HUES48 (cell line): ENCODE results near the gene HERC6.
"Not testable (repeated sequence)": the region's sequence is repeated elsewhere in the genome, so short reads cannot be mapped to it uniquely, and the experiment has no call there.

Experiments used
- H3K27ac ChIP-seq: one replicate; pipeline ENCODE4 v1.7.0; 2013; ENCODE audit warnings: low read depth, low read length, inconsistent platforms
- H3K27me3 ChIP-seq: 2 replicates; pipeline ENCODE4 v1.6.1; 2013; ENCODE audit warnings: mild to moderate bottlenecking, low read length; ENCODE audit not compliant: control insufficient read depth, insufficient read depth
- H3K36me3 ChIP-seq: 2 replicates; pipeline ENCODE4 v1.6.1; 2013; ENCODE audit warnings: low read length; ENCODE audit not compliant: control insufficient read depth, insufficient read depth
- H3K4me1 ChIP-seq: 2 replicates; pipeline ENCODE4 v1.6.1; 2013; ENCODE audit warnings: mild to moderate bottlenecking, low read length; ENCODE audit not compliant: control insufficient read depth, insufficient read depth
- H3K4me3 ChIP-seq: 2 replicates; pipeline ENCODE4 v1.5.1; 2013; ENCODE audit warnings: mild to moderate bottlenecking, low read depth, low read length
- H3K9ac ChIP-seq: 2 replicates; pipeline ENCODE4 v1.6.1; 2013; ENCODE audit warnings: mild to moderate bottlenecking, low read depth, low read length, moderate library complexity
- H3K9me3 ChIP-seq: 2 replicates; pipeline ENCODE4 v1.6.1; 2013; ENCODE audit warnings: low read length; ENCODE audit not compliant: control insufficient read depth, insufficient read depth

HERC6 gene

DNA sequence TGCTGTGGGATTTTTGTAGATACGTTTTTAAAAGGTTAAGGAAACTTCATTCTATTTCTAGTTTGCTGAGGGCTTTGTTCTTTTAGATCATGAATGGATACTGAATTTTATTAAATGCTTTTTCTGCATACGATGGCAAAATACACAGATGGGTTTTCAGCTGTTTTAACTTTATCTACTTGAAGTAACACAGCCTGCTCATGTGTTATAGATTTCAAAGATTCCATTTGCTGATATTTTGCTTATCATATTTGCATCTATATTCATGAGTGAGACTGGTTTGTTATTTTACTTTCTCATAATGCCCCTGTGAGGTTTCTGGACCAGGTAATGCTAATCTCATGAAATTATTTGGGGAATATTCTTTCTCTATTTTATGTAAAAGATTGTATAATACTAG, 43.8 kb downstream of the HERC6 start:
- Histone ChIP-seq H3K4me3 (no peak overlapping the region), H3K27ac (no peak overlapping the region), H3K9ac (no peak overlapping the region), H3K4me1 (no peaks in the 10 kb centered on the region), H3K27me3 (no peaks in the 10 kb centered on the region), H3K9me3 (no peaks in the 10 kb centered on the region), H3K36me3 (no peaks in the 10 kb centered on the region)

DNA sequence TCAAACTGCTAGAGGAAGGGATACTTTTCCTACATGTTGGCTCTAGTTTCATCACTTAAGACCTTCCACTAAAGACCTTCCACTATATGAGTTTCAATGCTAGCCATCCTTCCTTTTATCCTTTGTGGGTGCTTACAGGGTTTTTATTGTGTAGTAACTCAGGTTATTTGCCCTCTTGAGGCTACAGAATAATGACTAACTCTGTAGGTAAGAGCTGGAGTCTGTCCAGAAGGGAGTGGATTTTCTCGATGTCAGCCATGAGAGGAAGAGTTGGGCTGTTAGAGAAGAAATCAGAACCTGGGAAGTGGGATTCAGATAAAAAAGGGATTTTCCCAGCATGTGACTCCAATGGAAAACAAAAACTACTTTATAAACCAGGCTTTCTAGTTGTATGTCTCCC, 50.7 kb downstream of the HERC6 start:
- Histone ChIP-seq H3K27me3 (no peaks in the 10 kb centered on the region), H3K36me3 (no peaks in the 10 kb centered on the region), H3K9ac (no peak overlapping the region), H3K9me3 (no peaks in the 10 kb centered on the region), H3K4me1 (no peaks in the 10 kb centered on the region), H3K4me3 (no peak overlapping the region), H3K27ac (no peak overlapping the region)

DNA sequence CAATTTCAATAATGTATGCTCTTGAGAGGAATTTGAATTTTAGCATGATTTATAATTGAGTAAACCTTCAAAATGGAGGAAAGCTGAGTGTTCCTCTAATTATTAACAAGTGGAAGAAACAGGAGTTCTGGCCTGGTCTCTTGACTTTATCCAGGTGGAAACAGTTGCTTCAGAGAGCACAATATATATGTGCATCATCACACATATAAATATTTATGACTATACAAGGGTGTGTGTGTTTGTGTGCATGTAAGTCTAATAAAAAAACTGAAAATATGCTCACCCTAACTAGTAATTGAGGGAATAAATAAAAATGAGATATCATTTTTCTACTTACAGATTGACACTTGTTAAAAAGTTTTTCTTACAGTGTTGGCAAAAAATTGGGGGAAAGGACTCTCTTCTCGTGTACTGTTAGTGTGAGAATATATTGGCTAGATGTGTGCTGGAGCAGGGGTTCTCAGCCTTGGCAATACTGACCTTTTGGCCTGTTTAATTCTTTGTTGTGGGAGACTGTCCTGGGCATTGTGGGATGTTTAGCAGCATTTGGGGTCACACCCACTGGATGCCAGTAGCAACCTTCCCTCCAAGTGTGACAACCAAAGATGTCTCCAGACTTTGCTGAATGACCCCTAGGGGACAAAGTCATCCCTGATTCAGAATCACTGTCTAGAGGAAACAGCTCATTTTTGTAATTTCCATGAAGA, 57.5 kb downstream of the HERC6 start:
- Histone ChIP-seq H3K27ac (no peak overlapping the region), H3K4me1 (peaks cover 11% of the 10 kb centered on the region), H3K9me3 (no peaks in the 10 kb centered on the region), H3K9ac (no peak overlapping the region), H3K4me3 (no peak overlapping the region), H3K36me3 (no peaks in the 10 kb centered on the region), H3K27me3 (no peaks in the 10 kb centered on the region)

DNA sequence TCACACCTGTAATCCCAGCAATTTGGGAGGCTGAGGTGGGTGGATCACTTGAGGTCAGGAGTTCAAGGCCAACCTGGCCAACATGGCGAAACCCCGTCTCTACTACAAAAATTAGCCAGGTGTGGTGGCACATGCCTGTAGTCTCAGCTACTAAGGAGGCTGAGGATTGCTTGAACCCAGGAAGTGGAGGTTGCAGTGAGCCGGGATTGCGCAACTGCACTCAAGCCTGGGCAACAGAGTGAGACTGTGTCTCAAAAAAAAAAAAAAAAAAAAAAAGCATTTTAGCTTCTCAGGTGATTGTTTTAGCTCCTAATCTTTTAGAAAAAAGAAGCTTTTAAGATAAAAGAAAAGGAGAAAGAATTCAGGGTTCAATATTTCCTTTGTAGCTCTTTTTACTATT, 59.2 kb downstream of the HERC6 start:
- not testable (repeated sequence) for H3K9ac ChIP-seq, H3K4me3 ChIP-seq, H3K27me3 ChIP-seq, H3K9me3 ChIP-seq, H3K27ac ChIP-seq, H3K36me3 ChIP-seq
- H3K4me1 ChIP-seq = peaks cover 11% of the 10 kb centered on the region

DNA sequence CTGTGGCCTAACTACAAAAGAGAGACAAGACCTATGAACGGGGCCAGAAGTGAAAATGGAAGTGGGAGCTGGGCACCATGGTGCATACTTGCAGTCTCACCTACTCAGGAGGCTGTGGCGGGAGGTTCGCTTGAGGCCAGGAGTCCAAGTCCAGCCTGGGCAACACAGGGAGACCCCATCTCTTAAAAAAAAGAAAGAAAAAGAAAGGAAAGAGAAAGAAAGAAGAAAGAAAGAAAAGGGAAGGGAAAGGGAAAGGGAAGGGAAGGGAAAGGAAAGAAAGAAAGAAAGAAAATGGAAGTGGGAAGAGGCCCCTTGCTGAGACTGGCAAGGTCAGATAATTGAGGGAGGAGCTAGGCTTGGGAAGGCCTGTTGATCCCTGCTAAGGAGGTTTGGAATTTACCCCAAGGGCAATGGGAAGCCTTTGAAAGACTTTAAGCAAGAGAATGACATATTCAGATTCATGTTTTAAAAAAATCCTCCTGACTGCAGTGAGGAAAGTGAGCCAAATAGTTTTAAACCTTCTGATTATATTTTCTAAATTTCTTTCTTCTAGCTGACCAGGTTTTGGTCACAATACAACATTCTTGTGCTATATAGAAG, 60.6 kb downstream of the HERC6 start:
- H3K4me3 ChIP-seq = no peak overlapping the region
- peaks cover 7% of the 10 kb centered on the region; the same call in 1 of the 2 replicates for H3K36me3 ChIP-seq
- H3K4me1 ChIP-seq = peaks cover 21% of the 10 kb centered on the region
- H3K9me3 ChIP-seq = peaks cover 6% of the 10 kb centered on the region; the same call in 1 of the 2 replicates
- no peaks in the 10 kb centered on the region for H3K27me3 ChIP-seq
- H3K27ac ChIP-seq = peak overlapping the region; percentile 67
- no peak overlapping the region for H3K9ac ChIP-seq

DNA sequence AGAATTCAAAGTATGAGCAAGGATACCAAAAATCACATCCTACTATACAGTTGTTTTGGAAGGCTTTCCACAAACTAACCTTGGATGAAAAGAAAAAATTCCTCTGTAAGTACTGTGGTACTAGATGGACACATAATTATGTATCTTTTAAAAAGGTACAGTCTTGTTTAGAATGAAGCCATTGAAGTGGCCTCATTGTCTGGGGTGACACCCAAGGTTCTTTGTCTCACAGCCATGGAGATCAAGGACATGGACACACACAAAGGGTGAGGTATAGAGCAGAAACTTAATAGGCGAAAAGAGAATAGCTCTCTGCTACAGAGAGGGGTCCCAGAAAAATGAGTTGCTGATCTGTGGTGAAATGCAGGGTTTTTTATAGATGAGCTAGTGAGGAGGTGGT, 61.5 kb downstream of the HERC6 start:
- peaks cover 7% of the 10 kb centered on the region; the same call in 1 of the 2 replicates for H3K36me3 ChIP-seq
- peak overlapping the region; percentile 67 for H3K27ac ChIP-seq
- H3K4me3 ChIP-seq = no peak overlapping the region

DNA sequence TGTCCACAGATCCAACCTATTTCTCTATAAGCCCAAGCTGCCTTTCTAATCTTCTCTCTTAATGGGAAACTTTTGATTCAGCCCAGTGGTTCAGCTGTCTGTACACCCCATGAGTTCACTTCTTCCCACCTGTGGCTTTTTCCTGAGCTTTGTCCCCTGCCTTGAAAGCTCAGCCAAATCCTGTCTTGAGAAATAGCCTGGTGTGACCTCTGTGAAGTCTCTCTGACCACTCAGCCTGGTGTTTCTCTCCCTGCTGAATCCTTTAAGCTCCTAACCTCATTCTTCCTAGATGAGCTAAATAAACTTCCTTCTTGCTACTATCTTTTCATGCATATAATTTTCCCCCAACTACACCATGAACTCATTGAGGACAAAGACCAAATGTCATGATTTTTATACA, 63.0 kb downstream of the HERC6 start:
- H3K27ac ChIP-seq = no peak overlapping the region

More for the DNA sequence above, 61.5 kb downstream of the HERC6 start:
- Histone ChIP-seq H3K9me3 (peaks cover 6% of the 10 kb centered on the region; the same call in 1 of the 2 replicates), H3K4me1 (peaks cover 21% of the 10 kb centered on the region), H3K9ac (no peak overlapping the region), H3K27me3 (no peaks in the 10 kb centered on the region)

DNA sequence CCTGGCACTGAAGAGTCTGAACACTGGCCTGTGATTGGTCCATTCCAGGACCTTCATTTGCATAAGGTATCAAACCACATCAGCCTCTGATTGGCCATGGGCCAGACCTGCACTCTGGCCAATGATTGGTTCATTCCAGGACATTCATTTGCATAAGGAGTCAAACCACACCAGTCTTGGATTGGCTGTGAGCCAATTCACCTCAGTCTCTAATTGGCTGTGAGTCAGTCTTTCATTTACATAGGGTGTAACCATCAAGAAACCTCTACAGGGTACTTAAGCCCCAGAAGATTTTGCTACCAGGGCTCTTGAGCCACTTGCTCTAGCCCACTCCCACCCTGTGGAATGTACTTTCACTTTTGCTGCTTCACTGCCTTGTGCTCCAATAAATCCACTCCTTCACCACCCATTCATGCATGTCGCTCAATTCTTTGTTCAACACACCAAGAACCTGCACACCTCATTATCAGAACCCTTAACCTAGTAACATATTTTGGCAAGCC, 64.1 kb downstream of the HERC6 start:
- Histone ChIP-seq H3K27ac (no peak overlapping the region), H3K4me3 (no peak overlapping the region), H3K4me1 (peaks cover 29% of the 10 kb centered on the region), H3K9me3 (peaks cover 6% of the 10 kb centered on the region; the same call in 1 of the 2 replicates), H3K9ac (no peak overlapping the region), H3K36me3 (peaks cover 7% of the 10 kb centered on the region; the same call in 1 of the 2 replicates), H3K27me3 (no peaks in the 10 kb centered on the region)

More for the DNA sequence above, 63.0 kb downstream of the HERC6 start:
- Histone ChIP-seq H3K36me3 (peaks cover 7% of the 10 kb centered on the region; the same call in 1 of the 2 replicates), H3K27me3 (no peaks in the 10 kb centered on the region), H3K9me3 (peaks cover 6% of the 10 kb centered on the region; the same call in 1 of the 2 replicates), H3K9ac (no peak overlapping the region), H3K4me1 (peaks cover 29% of the 10 kb centered on the region), H3K4me3 (no peak overlapping the region)

DNA sequence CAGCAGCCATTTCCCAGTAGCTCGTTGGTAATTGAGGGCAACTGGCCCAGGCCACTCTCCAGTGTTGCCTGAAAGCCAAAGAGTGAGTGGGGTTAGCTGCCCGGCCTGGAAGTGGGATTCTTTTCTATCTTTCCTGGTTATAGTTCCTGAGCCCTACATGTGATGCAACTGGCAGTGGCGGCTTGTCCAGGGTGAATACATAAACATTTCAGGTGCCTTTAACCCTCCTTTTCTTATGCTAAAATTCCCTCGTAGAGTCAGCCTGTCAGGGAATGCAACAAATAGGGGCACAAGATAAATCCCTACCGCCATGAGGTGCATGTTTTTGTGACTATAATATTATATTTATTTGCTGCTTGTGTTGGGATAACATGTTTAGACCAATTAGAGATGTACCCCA, 64.8 kb downstream of the HERC6 start:
- Histone ChIP-seq H3K4me3 (no peak overlapping the region), H3K36me3 (peaks cover 7% of the 10 kb centered on the region; the same call in 1 of the 2 replicates), H3K9me3 (peaks cover 6% of the 10 kb centered on the region; the same call in 1 of the 2 replicates), H3K27me3 (no peaks in the 10 kb centered on the region), H3K27ac (no peak overlapping the region), H3K9ac (no peak overlapping the region), H3K4me1 (peaks cover 29% of the 10 kb centered on the region)

DNA sequence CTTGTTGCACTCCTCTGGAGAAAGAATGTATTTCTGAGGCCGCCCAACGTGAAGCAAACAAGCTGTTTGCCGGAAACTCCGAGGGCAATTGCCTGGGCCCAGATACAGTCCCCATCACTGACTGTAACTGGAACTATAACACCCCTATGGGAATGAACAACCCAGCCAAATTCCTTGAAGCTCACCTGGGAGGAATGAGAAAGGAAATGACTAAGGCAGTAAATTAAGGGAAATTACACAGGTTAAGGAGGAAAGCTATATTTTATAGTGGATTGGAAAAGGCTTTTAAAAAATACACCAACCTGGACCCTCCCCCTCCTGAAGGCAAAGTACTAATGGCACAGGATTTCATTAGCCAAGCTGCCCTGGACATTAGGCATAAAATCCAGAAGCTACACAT, 66.6 kb downstream of the HERC6 start:
- H3K9me3 ChIP-seq = peaks cover 6% of the 10 kb centered on the region; the same call in 1 of the 2 replicates
- peaks cover 7% of the 10 kb centered on the region; the same call in 1 of the 2 replicates for H3K36me3 ChIP-seq
- no peak overlapping the region for H3K4me3 ChIP-seq
- no peaks in the 10 kb centered on the region for H3K27me3 ChIP-seq
- H3K4me1 ChIP-seq = peaks cover 20% of the 10 kb centered on the region
- H3K27ac ChIP-seq = no peak overlapping the region
- no peak overlapping the region for H3K9ac ChIP-seq

DNA sequence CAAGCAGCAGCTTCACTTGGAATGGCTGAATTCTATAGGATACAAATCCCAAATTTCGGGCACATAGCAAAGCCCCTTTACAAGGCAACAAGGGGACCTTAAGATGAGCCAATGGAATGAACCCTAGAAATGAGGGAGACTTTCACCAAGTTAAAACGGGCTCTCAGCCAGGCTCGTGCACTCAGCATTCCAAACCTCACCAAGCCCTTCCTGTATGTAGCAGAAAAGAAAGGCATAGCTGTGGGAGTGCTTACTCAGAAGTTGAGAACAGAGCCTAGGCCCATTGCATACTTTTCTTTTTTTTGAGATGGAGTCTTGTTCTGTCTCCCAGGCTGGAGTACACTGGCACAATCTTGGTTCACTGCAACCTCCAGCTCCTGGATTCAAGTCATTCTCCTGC, 67.5 kb downstream of the HERC6 start:
- Histone ChIP-seq H3K27ac (no peak overlapping the region), H3K4me1 (peaks cover 17% of the 10 kb centered on the region), H3K4me3 (no peak overlapping the region), H3K9ac (no peak overlapping the region), H3K27me3 (no peaks in the 10 kb centered on the region), H3K9me3 (peaks cover 6% of the 10 kb centered on the region; the same call in 1 of the 2 replicates), H3K36me3 (peaks cover 7% of the 10 kb centered on the region; the same call in 1 of the 2 replicates)
